ENCODE results near the gene TRPV3.

Gene TRPV3

GRCh38 chr17:3547628-3548027 lies 10.0 kb downstream of the TRPV3 start:
- no peak for DNase-seq (ENCODE audit: low read depth in 2 of 3, low spot score in 1 of 3)

GRCh38 chr17:3546997-3547396 lies 10.6 kb downstream of the TRPV3 start:
- no peak for DNase-seq (ENCODE audit: low read depth in 2 of 3, low spot score in 1 of 3)

GRCh38 chr17:3546521-3546920 lies 11.1 kb downstream of the TRPV3 start:
- DNase-seq (ENCODE audit: low read depth in 2 of 3, low spot score in 1 of 3), result no peak

- DNase-seq (ENCODE audit: low read depth in 2 of 3, low spot score in 1 of 3), result no peak
Observed at GRCh38 chr17:3545151-3545550, 12.5 kb downstream of the TRPV3 start.

- DNase-seq (ENCODE audit: low read depth in 2 of 3, low spot score in 1 of 3), result no peak
Observed at GRCh38 chr17:3544365-3544764, 13.2 kb downstream of the TRPV3 start.

- no peak for DNase-seq (ENCODE audit: low read depth in 2 of 3, low spot score in 1 of 3)
Observed at GRCh38 chr17:3543453-3543852, 14.2 kb downstream of the TRPV3 start.

- no peak for DNase-seq (ENCODE audit: low read depth in 2 of 3, low spot score in 1 of 3)
Observed at GRCh38 chr17:3542410-3543088, 15.1 kb downstream of the TRPV3 start.

GRCh38 chr17:3539881-3540540 lies 17.6 kb downstream of the TRPV3 start:
- DNase-seq (ENCODE audit: low read depth in 2 of 3, low spot score in 1 of 3), result no peak

- no peak for DNase-seq (ENCODE audit: low read depth in 2 of 3, low spot score in 1 of 3)
Observed at GRCh38 chr17:3536716-3537115, 20.9 kb downstream of the TRPV3 start.

GRCh38 chr17:3535253-3535995 lies 22.2 kb downstream of the TRPV3 start:
- DNase-seq (ENCODE audit: low read depth in 2 of 3, low spot score in 1 of 3), result peak; percentile 28 to 52 (median 48)

- DNase-seq (ENCODE audit: low read depth in 2 of 3, low spot score in 1 of 3), result no peak
Observed at GRCh38 chr17:3534881-3535252, 22.7 kb downstream of the TRPV3 start.

GRCh38 chr17:3533752-3534151 lies 23.9 kb downstream of the TRPV3 start:
- no peak for DNase-seq (ENCODE audit: low read depth in 2 of 3, low spot score in 1 of 3)

GRCh38 chr17:3532859-3533142 lies 24.8 kb downstream of the TRPV3 start:
- DNase-seq (ENCODE audit: low read depth in 2 of 3, low spot score in 1 of 3), result no peak

GRCh38 chr17:3532106-3532858 lies 25.3 kb downstream of the TRPV3 start:
- DNase-seq (ENCODE audit: low read depth in 2 of 3, low spot score in 1 of 3), result no peak

GRCh38 chr17:3531266-3532101 lies 26.1 kb downstream of the TRPV3 start:
- DNase-seq (ENCODE audit: low read depth in 2 of 3, low spot score in 1 of 3), result no peak

- no peak for DNase-seq (ENCODE audit: low read depth in 2 of 3, low spot score in 1 of 3)
Observed at GRCh38 chr17:3529817-3530741, 27.5 kb downstream of the TRPV3 start.

GRCh38 chr17:3528880-3529511 lies 28.6 kb downstream of the TRPV3 start:
- DNase-seq (ENCODE audit: low read depth in 2 of 3, low spot score in 1 of 3), result no peak

- no peak for DNase-seq (ENCODE audit: low read depth in 2 of 3, low spot score in 1 of 3)
Observed at GRCh38 chr17:3528403-3528851, 29.2 kb downstream of the TRPV3 start.

- DNase-seq (ENCODE audit: low read depth in 2 of 3, low spot score in 1 of 3), result no peak
Observed at GRCh38 chr17:3527896-3528295, 29.7 kb downstream of the TRPV3 start.

Measured in stimulated activated CD4-positive, alpha-beta T cell treated with anti-CD3 and anti-CD28 coated beads, Interleukin-12 subunit alpha, Interleukin-12 subunit beta, amount 100 ng/mL, for 48 hours (primary cell).